ENCODE measurements around the gene SLC9A4. TPM values are rescaled to one million over a fixed set of nuclear protein-coding genes. Genes with fewer than 3 reads are reported as not detected.

The SLC9A4 gene
- total and polyA plus RNA-seq, 9 of the 15 experiments (the other 6 are each of a cell fraction or from before 2014, with no cell fraction given), result 0.04 to 0.15 (median 0.04) TPM; not detected in 5

DNA sequence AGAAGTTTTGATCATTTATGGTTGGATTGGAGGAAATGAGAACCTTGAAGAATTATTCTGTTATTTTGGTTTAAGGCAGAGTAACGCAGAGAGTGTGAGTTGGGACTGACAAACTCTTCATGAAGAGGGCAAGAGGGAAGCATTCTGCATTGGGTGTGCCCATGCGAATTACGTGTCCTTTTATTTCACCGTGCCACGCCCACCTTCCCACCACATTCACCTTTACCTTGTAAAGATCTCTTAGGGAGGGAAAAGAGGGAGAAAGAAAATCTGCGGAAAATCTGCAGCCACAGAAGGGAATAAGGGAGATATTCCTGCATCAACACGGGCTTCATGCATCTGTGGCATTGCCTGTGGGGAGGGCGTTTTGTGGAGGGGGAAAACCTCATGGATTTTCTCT is 31.8 kb downstream of the SLC9A4 start:
- Histone ChIP-seq H3K79me2 (ENCODE audit: control insufficient read depth, insufficient read depth, low read length) (no peaks in the 10 kb centered on the region), H2AFZ (ENCODE audit: low read depth, low read length) (no peak overlapping the region), H3K4me2 (ENCODE audit: insufficient read depth, low read length) (no peak overlapping the region), H3K36me3 (ENCODE audit: control insufficient read depth, insufficient read depth, low read length) (no peaks in the 10 kb centered on the region), H3K4me3 (no peak overlapping the region), H3K4me1 (replicated peaks in 1 of 2; ENCODE audit: control insufficient read depth in 2 of 2, insufficient read depth in 2 of 2, low read length in 2 of 2) (peaks cover 0 to 3% of the 10 kb centered on the region in 2 experiments; a peak in 1 of 5 replicates), H3K27me3 (ENCODE audit: control insufficient read depth in 2 of 2, insufficient read depth in 2 of 2, low read length in 2 of 2) (peaks cover 5 to 19% of the 10 kb centered on the region in 2 experiments; a peak in 3 of 5 replicates), H3K9me1 (ENCODE audit: control insufficient read depth, insufficient read depth, low read length) (no peaks in the 10 kb centered on the region), H4K20me1 (replicated peaks; ENCODE audit: control insufficient read depth, insufficient read depth, low read length) (no peaks in the 10 kb centered on the region), H3K9me3 (replicated peaks; ENCODE audit: control insufficient read depth, insufficient read depth, low read depth, low read length) (no peaks in the 10 kb centered on the region), H3K9ac (ENCODE audit: insufficient read depth in 1 of 2, low read depth in 2 of 2, low read length in 2 of 2) (no peak overlapping the region), H3K27ac (ENCODE audit: extremely low read depth, low read depth, low read length) (no peak overlapping the region)
- ChIA-PET POLR2A (no interaction called here), CTCF (ENCODE audit: low intra/inter-chr PET ratio) (no interaction called here)
- BruUV-seq (replicated peaks), result no TSS peak
- TF ChIP-seq MAZ (CRISPR knock-in tag; conservative IDR thresholded peaks at IDR 0.05 in 1 of 2, IDR thresholded peaks at IDR 0.05 in 1 of 2) (no peak), MBD2 (IDR thresholded peaks at IDR 0.05; ENCODE audit: borderline replicate concordance, low read depth) (no peak), ZBTB1 (CRISPR knock-in tag; IDR thresholded peaks at IDR 0.05; ENCODE audit: borderline replicate concordance, low read depth) (no peak), SMC3 (conservative IDR thresholded peaks at IDR 0.05; ENCODE audit: insufficient read depth, low read depth, low read length) (no peak), RFX5 (IDR thresholded peaks at IDR 0.05; ENCODE audit: low read depth, low read length) (no peak), ELF4 (CRISPR knock-in tag; IDR thresholded peaks at IDR 0.05) (no peak), HOXB6 (CRISPR knock-in tag; IDR thresholded peaks at IDR 0.05; ENCODE audit: borderline replicate concordance) (no peak), SMAD3 (CRISPR knock-in tag; conservative IDR thresholded peaks at IDR 0.05) (no peak)
- TF ChIP-seq, protein P1, sequence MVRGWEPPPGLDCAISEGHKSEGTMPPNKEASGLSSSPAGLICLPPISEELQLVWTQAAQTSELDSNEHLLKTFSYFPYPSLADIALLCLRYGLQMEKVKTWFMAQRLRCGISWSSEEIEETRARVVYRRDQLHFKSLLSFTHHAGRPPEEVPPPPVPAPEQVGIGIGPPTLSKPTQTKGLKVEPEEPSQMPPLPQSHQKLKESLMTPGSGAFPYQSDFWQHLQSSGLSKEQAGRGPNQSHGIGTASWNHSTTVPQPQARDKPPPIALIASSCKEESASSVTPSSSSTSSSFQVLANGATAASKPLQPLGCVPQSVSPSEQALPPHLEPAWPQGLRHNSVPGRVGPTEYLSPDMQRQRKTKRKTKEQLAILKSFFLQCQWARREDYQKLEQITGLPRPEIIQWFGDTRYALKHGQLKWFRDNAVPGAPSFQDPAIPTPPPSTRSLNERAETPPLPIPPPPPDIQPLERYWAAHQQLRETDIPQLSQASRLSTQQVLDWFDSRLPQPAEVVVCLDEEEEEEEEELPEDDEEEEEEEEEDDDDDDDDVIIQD (CRISPR knock-in tag; IDR thresholded peaks at IDR 0.05), result no peak
- intact Hi-C loops (cut with micrococcal nuclease) (no loop called here), in situ Hi-C loops (cut with MboI) (no loop called here)
- ATAC-seq (no peak), FAIRE-seq (no peak), DNase-seq (ENCODE audit: extremely low read depth in 1 of 4, low spot score in 3 of 4) (no peak)
- WGBS (ENCODE audit: insufficient coverage, low coverage, missing lambda C conversion rate), result 0% methylated on average over 8 of the region's 8 CpGs

Measured in K562 (cell line).